ENCODE data around the gene MRPL32.

Gene MRPL32

GRCh38 chr7:42953994-42954393, 21.8 kb downstream of the MRPL32 start:
- no peaks in the 10 kb centered on the region for H3K27me3 ChIP-seq (ENCODE audit: insufficient read depth, low read length, poor library complexity)
- H3K36me3 ChIP-seq (ENCODE audit: insufficient read depth, low read length): no peaks in the 10 kb centered on the region
- H4K20me1 ChIP-seq (ENCODE audit: insufficient read depth, low read length): no peaks in the 10 kb centered on the region
- no peak for TF ChIP-seq EZH2 (IDR thresholded peaks at IDR 0.05; ENCODE audit: borderline replicate concordance, low read depth, low read length, severe bottlenecking)
- TF ChIP-seq CTCF (IDR thresholded peaks at IDR 0.05; ENCODE audit: borderline replicate concordance, extremely low read depth, low read length, poor library complexity, severe bottlenecking): no peak
- H3K4me1 ChIP-seq (ENCODE audit: insufficient read depth, low read length): no peaks in the 10 kb centered on the region
- H3K79me2 ChIP-seq (ENCODE audit: insufficient read depth, low read length): no peaks in the 10 kb centered on the region
- no peak overlapping the region for H2AFZ ChIP-seq (ENCODE audit: low read depth, low read length)
- H3K27ac ChIP-seq (ENCODE audit: low read length): no peak overlapping the region
- no peak overlapping the region for H3K9ac ChIP-seq (ENCODE audit: low read depth, low read length)
- H3K4me3 ChIP-seq (ENCODE audit: low read depth in 1 of 2, low read length in 2 of 2): no peak overlapping the region
- DNase-seq (no peak), ATAC-seq (ENCODE audit: insufficient read depth, low read depth) (no peak)
- H3K4me2 ChIP-seq (ENCODE audit: insufficient read depth, low read length): no peak overlapping the region
- H3K9me3 ChIP-seq (ENCODE audit: insufficient read depth, low read length, severe bottlenecking): peaks cover 10% of the 10 kb centered on the region

GRCh38 chr7:42956062-42956461, 23.9 kb downstream of the MRPL32 start:
- Histone ChIP-seq H3K9ac (ENCODE audit: low read depth, low read length) (no peak overlapping the region), H3K27me3 (ENCODE audit: insufficient read depth, low read length, poor library complexity) (no peaks in the 10 kb centered on the region), H3K4me2 (ENCODE audit: insufficient read depth, low read length) (no peak overlapping the region), H3K79me2 (ENCODE audit: insufficient read depth, low read length) (no peaks in the 10 kb centered on the region), H2AFZ (ENCODE audit: low read depth, low read length) (no peak overlapping the region), H3K27ac (ENCODE audit: low read length) (no peak overlapping the region), H3K4me1 (ENCODE audit: insufficient read depth, low read length) (no peaks in the 10 kb centered on the region), H3K36me3 (ENCODE audit: insufficient read depth, low read length) (no peaks in the 10 kb centered on the region), H4K20me1 (ENCODE audit: insufficient read depth, low read length) (no peaks in the 10 kb centered on the region), H3K9me3 (ENCODE audit: insufficient read depth, low read length, severe bottlenecking) (peaks cover 10% of the 10 kb centered on the region), H3K4me3 (ENCODE audit: low read depth in 1 of 2, low read length in 2 of 2) (no peak overlapping the region)
- ATAC-seq (ENCODE audit: insufficient read depth, low read depth): no peak
- DNase-seq: no peak
- TF ChIP-seq CTCF (IDR thresholded peaks at IDR 0.05; ENCODE audit: borderline replicate concordance, extremely low read depth, low read length, poor library complexity, severe bottlenecking) (no peak), EZH2 (IDR thresholded peaks at IDR 0.05; ENCODE audit: borderline replicate concordance, low read depth, low read length, severe bottlenecking) (no peak)

- no peaks in the 10 kb centered on the region for H3K79me2 ChIP-seq (ENCODE audit: insufficient read depth, low read length)
- H4K20me1 ChIP-seq (ENCODE audit: insufficient read depth, low read length): no peaks in the 10 kb centered on the region
- no peak overlapping the region for H2AFZ ChIP-seq (ENCODE audit: low read depth, low read length)
- no peak for DNase-seq
- ATAC-seq (ENCODE audit: insufficient read depth, low read depth): no peak
- TF ChIP-seq EZH2 (IDR thresholded peaks at IDR 0.05; ENCODE audit: borderline replicate concordance, low read depth, low read length, severe bottlenecking) (no peak), CTCF (IDR thresholded peaks at IDR 0.05; ENCODE audit: borderline replicate concordance, extremely low read depth, low read length, poor library complexity, severe bottlenecking) (no peak)
- no peak overlapping the region for H3K9ac ChIP-seq (ENCODE audit: low read depth, low read length)
- H3K4me3 ChIP-seq (ENCODE audit: low read depth in 1 of 2, low read length in 2 of 2): no peak overlapping the region
- no peaks in the 10 kb centered on the region for H3K4me1 ChIP-seq (ENCODE audit: insufficient read depth, low read length)
- no peak overlapping the region for H3K27ac ChIP-seq (ENCODE audit: low read length)
- H3K27me3 ChIP-seq (ENCODE audit: insufficient read depth, low read length, poor library complexity): no peaks in the 10 kb centered on the region
- H3K9me3 ChIP-seq (ENCODE audit: insufficient read depth, low read length, severe bottlenecking): peaks cover 10% of the 10 kb centered on the region
- no peak overlapping the region for H3K4me2 ChIP-seq (ENCODE audit: insufficient read depth, low read length)
- no peaks in the 10 kb centered on the region for H3K36me3 ChIP-seq (ENCODE audit: insufficient read depth, low read length)
Measured at GRCh38 chr7:42959549-42959948, 27.4 kb downstream of the MRPL32 start.

GRCh38 chr7:42960762-42961161, 28.6 kb downstream of the MRPL32 start:
- H3K4me2 ChIP-seq (ENCODE audit: insufficient read depth, low read length): no peak overlapping the region
- H3K79me2 ChIP-seq (ENCODE audit: insufficient read depth, low read length): no peaks in the 10 kb centered on the region
- no peaks in the 10 kb centered on the region for H3K36me3 ChIP-seq (ENCODE audit: insufficient read depth, low read length)
- no peaks in the 10 kb centered on the region for H3K4me1 ChIP-seq (ENCODE audit: insufficient read depth, low read length)
- no peak for TF ChIP-seq EZH2 (IDR thresholded peaks at IDR 0.05; ENCODE audit: borderline replicate concordance, low read depth, low read length, severe bottlenecking)
- no peak for TF ChIP-seq CTCF (IDR thresholded peaks at IDR 0.05; ENCODE audit: borderline replicate concordance, extremely low read depth, low read length, poor library complexity, severe bottlenecking)
- no peak for ATAC-seq (ENCODE audit: insufficient read depth, low read depth)
- no peak overlapping the region for H3K4me3 ChIP-seq (ENCODE audit: low read depth in 1 of 2, low read length in 2 of 2)
- no peaks in the 10 kb centered on the region for H4K20me1 ChIP-seq (ENCODE audit: insufficient read depth, low read length)
- H2AFZ ChIP-seq (ENCODE audit: low read depth, low read length): no peak overlapping the region
- H3K27me3 ChIP-seq (ENCODE audit: insufficient read depth, low read length, poor library complexity): no peaks in the 10 kb centered on the region
- H3K27ac ChIP-seq (ENCODE audit: low read length): no peak overlapping the region
- no peak for DNase-seq
- no peak overlapping the region for H3K9ac ChIP-seq (ENCODE audit: low read depth, low read length)
- H3K9me3 ChIP-seq (ENCODE audit: insufficient read depth, low read length, severe bottlenecking): peaks cover 10% of the 10 kb centered on the region
